ENCODE results near the gene DYNAP.

DYNAP gene

GRCh38 chr18:54590945-54591344 lies at the start of gene DYNAP:
TSS of gene DYNAP (plus strand) at chr18:54591245. CDS start at chr18:54591283, 38 bp downstream.
- no peak for DNase-seq

DNA sequence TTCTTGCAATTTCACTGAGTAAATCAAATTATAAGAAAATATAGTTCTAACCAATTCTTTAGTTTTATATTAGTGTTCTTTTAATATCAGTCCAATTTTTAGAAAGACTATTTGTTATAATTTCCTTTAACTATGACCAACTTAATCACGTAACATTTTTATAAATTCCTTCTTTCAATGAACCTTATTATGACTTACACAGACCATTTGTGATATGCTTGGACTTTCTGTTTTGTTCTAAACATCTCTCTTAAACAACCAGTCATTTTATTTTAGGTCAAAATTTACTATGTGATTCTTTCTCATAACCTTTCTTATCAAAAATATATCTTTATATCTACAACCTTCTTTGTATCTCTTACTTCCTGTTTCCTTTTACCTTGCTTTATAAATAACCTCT lies 39.5 kb upstream of the DYNAP start:
- DNase-seq: no peak

GRCh38 chr18:54555286-54555685 lies 35.8 kb upstream of the DYNAP start:
- no peak for DNase-seq

DNA sequence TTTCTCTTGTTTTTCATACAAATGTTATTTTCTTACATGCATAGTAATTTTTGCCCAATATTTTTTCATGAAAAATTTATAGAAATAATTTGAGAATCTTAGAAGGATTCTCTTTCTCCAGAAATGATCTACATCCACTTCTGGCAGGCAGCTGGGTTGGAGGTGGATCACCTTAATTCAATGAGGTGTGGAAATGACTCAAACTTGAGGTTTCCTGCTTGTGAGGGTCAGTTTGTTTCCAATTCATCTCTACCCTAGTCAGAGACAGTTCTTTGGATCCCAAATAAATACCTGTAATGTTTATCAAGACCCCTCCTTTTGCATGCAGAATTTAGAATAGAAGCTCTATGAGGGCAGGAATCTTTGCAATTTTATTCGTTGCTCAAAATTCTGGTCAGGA lies 35.0 kb upstream of the DYNAP start:
- DNase-seq: no peak

DNA sequence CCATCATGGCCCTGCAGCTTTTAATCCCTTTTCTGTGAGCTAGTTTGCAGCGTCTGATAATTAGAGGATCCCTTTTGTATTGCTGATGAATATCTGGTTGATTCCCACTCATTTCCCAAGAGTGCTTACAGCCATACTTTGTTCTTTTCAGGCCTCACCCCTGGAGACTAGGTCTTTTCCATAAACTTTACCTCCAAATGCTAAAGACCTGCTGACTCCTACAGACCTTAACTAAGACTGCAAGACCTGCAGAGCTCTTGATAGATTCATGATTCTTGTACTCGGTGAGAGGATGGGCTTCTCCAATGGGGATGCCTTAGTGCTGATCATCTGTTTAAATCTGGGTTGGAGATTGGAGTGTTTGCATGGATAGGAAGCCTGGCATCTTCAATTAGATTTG lies 33.1 kb upstream of the DYNAP start:
- DNase-seq: no peak

DNA sequence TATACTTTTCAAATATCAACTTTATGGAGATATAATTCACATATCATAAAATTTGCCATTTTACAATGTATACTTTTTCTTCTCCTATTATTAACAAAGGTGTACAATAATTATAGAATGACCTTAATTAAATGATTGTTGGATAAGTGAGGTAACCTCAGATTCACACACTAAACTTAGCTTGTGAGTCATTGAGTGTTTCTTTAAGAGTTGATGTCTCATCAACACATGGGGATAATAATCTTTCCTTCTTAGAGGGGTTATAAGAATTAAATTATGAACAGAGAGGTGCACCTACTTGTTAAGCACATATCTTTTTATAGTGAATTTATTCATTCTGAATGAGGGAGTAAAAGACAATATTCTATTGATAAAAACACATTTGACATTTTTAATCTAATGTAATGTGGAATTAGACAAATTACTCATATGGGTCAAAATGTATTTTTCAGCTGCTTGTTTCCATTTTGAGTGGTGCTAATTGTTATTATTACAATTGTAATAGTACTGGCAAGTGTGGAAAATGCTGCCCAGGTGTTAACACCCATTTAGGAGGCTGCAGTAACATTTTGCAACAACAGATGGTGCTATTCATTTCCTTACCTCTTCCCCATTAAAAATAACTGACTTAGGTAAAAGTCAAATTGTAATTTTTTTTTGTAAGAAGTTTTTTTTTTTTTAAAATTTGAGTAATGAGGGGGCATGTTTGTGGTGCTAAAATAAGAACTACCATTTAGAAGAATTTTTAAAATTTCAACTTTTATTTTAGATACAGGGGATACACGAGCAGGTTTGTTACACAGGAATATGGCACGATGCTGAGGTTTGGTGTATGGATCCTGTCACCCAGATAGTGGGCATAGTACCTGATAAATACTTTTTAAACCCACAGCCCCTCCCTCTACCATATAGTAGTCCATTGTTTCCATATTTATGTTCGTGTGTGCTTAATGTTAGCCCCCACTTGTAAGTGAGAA lies 32.1 kb upstream of the DYNAP start:
- no peak for DNase-seq

GRCh38 chr18:54561706-54562267 lies 29.3 kb upstream of the DYNAP start:
- DNase-seq: no peak

- no peak for DNase-seq
Measured at GRCh38 chr18:54580202-54580729, 10.8 kb upstream of the DYNAP start.

DNA sequence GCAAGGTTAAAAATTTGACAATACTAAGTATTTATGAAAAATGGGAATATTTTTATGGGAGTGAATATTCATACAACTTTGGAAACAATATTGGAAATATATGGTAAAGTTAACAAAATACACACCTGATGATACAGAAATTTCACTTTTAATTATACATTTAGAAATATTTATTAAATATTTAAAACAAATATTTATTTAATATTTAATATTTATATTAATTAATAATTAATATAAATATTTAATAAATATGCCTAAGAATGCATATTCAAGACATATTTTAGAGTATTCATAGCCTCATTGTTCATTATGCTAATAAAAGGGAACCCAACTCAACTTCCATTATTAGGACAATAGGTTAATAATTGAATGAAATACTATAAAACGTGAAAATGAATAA lies 7.0 kb upstream of the DYNAP start:
- no peak for DNase-seq

DNA sequence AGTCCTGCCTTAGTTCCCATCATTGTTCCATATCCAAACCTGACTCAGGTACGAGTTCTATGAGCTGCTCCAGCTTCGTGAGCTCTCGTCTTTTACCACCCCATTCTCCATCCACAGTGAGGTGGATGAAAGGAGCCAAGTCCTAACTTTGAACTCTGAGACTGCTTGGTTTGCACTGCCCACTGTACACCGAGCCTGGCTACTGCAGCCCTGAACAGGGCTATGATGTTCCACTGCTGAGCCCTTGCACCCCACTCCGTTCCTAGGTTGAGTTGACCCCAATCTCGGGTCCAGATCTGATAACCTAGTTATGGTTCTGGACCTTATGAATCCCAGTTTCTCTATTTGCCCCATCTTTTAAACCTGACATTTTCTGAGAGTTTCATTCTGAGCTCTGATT lies 5.3 kb upstream of the DYNAP start:
- DNase-seq: no peak

DNA sequence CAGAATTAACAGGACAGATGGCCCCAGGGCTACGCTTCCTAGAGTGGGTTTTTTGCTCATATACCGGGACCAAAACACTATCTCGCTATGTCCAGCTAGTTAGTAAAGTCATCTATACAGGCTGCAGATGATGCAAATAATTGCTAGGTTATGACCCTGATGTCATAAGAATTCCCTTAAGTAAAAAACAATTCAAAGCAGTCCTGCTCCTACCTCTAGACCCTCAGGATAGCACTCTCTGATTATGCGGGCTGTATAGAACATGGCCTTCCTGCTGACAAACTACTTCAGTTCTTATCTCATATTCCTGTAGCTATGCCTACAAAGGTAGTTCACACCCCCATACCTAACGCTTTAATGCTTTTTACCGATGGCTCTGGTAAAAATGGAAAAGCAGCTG lies 13.2 kb downstream of the DYNAP start:
- DNase-seq: no peak

- no peak for DNase-seq
Measured at GRCh38 chr18:54606835-54607212, 15.8 kb downstream of the DYNAP start.

- no peak for DNase-seq
Measured at GRCh38 chr18:54607213-54608027, 16.4 kb downstream of the DYNAP start.

GRCh38 chr18:54608028-54608642 lies 17.1 kb downstream of the DYNAP start:
- no peak for DNase-seq

DNA sequence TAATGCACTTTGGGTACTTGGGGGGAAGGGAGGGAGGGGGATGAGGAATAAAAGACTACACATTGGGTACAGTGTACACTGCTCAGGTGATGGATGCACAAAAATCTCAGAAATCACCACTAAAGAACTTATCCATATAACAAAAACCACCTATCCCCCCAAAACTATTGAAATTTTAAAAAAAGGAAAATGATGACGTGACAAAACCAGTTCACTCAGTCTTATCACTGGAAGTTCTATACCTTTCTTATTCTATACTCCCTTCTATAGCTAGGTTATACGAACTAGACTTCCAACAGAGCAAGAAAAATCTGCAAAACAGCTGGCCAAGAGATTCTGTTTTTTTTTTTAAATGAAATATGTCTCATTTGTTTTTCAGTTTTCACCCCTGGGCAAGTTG lies 20.8 kb downstream of the DYNAP start:
- DNase-seq: no peak

DNA sequence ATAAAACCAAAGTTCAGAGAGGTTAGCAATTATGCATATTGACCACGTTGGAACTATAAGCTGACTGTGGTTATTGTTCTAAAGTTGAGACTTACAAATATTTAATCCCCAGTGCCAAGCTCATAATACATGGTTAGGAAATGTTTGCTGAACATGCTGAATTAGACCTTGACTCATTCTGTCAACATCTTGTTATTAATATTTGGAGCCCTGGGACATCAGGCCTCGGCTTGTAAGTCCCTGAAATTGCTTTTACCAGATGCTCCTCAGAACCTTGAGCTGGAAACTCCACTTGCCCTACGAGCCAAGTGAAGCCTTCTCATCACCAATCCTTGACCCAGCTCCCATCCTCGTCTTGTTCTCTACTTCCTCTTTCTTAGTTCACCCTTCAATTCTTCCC lies 21.2 kb downstream of the DYNAP start:
- no peak for DNase-seq

DNA sequence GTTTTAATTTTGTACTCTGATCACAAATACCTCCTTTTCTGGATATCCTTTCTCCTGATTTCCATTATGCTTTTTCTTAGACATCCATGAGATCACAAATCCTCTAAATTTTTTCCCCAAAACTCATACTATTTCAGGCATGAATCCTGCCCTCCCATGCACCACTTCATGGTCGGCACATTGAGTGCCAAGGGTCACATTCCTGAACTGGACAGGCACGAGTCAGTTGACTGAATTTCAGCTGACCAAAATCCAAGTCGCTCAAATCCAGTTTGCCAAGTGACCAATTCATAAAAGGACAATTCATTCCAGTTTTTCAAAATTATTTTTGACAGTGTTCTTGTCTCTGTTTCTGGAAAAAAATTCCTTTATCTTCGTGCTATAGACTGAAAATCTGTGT lies 22.1 kb downstream of the DYNAP start:
- DNase-seq: no peak

GRCh38 chr18:54616220-54616848 lies 25.3 kb downstream of the DYNAP start:
- DNase-seq: no peak

GRCh38 chr18:54622084-54622483 lies 31.0 kb downstream of the DYNAP start:
- no peak for DNase-seq

GRCh38 chr18:54626779-54627178 lies 35.7 kb downstream of the DYNAP start:
- DNase-seq: no peak

DNA sequence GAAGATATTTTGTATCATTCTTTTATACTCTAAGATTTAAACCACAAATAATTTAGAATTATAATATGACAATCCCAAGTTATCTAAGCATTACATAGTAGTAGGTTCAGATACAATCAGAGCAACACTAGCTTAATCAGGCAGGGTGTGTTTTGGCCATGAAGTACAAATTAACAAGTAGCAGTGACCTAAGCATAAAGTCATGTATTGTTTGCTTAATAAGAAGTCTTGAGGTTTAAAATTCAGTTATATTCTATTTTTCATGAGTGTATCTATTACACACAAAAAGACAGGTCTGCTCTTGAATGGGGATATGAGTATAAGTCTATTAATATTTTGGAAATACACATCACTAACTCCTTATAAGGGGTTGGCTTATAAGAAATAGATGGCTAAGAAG lies 39.9 kb downstream of the DYNAP start:
- DNase-seq: no peak

GRCh38 chr18:54636217-54636616 lies 45.2 kb downstream of the DYNAP start:
- no peak for DNase-seq

Data from activated T-cell treated with anti-CD3 and anti-CD28 coated beads for 4 hours (primary cell).